ENCODE data around the gene TMEM220. TPM values are rescaled to one million over a fixed set of nuclear protein-coding genes. Genes with fewer than 3 reads are reported as not detected.
A peak's percentile ranks its signal among the peaks of the same experiment; 100 is the strongest.

The TMEM220 gene
- total and polyA plus RNA-seq, 2 of the 4 experiments (the other 2 are of a cell fraction) = 1.1 to 1.9 TPM

DNA sequence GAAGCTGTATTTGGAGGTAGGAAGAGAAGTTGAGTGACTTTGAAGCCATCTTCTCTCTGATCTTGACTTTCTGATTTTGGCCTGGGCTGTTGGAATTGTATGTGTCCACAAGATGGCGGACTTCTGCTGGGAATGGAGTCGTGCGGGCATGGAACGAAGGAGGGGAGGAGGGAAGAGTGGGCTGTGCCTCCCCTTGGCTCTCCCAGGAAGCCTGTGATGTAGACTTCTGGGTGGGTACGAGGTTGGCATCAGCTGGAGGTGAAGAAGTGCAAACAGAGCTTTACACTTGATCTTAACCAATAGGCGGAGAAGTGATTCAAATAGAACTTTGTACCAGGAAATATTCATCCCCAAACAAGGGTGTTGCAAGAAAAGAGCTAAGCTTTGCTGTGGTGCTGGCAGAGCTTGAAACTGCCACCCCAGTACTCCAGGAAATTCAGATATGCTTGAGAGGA lies 7.4 kb upstream of the TMEM220 start:
- no peak overlapping the region for H2BK5ac ChIP-seq (ENCODE audit: low read depth, low read length, poor library complexity, severe bottlenecking)
- ATAC-seq (ENCODE audit: low read depth) = peak; percentile 98
- H3K4me2 ChIP-seq (ENCODE audit: low read depth, low read length) = no peak overlapping the region
- H4K8ac ChIP-seq (ENCODE audit: low read depth in 2 of 2, low read length in 2 of 2) = no peak overlapping the region
- H3K56ac ChIP-seq (ENCODE audit: extremely low read depth, insufficient read depth, low read length) = no peak overlapping the region
- no peak overlapping the region for H3K23ac ChIP-seq (ENCODE audit: low read depth, low read length)
- H4K5ac ChIP-seq (ENCODE audit: low read depth, low read length) = no peak overlapping the region
- no peak overlapping the region for H2BK120ac ChIP-seq (ENCODE audit: low read depth, low read length)
- H3K27me3 ChIP-seq (ENCODE audit: control insufficient read depth, insufficient read depth, low read length) = peaks cover 10% of the 10 kb centered on the region
- H4K91ac ChIP-seq (ENCODE audit: insufficient read depth, low read depth, low read length) = no peak overlapping the region
- CTCF ChIA-PET = interaction anchor here (0.5 to 2.6 kb wide), 7 partner anchors 10 to 110 kb away, joined by 3 to 16 read pairs (median 4); no protein-coding TSS in a partner anchor
- H3K4me3 ChIP-seq (ENCODE audit: insufficient read depth, low read depth, low read length) = no peak overlapping the region
- no peaks in the 10 kb centered on the region for H3K79me1 ChIP-seq (ENCODE audit: low read depth in 1 of 2, low read length in 2 of 2)
- peak; percentile 55 for DNase-seq
- TF ChIP-seq CEBPB (IDR thresholded peaks at IDR 0.05; ENCODE audit: low read depth, low read length) (no peak), MAZ (IDR thresholded peaks at IDR 0.05; ENCODE audit: borderline replicate concordance, low read depth, low read length) (peak; percentile 73; the same call in 1 of the 2 replicates), RAD21 (IDR thresholded peaks at IDR 0.05; ENCODE audit: low read length) (peak; percentile 77), POLR2A (IDR thresholded peaks at IDR 0.05; ENCODE audit: low read depth, low read length) (no peak), MXI1 (IDR thresholded peaks at IDR 0.05; ENCODE audit: borderline replicate concordance, low read depth, low read length) (no peak), SMC3 (IDR thresholded peaks at IDR 0.05; ENCODE audit: low read depth, low read length) (peak; percentile 64), BHLHE40 (IDR thresholded peaks at IDR 0.05; ENCODE audit: low read depth, low read length) (no peak), CHD1 (IDR thresholded peaks at IDR 0.05; ENCODE audit: low read depth, low read length) (no peak)
- TF ChIP-seq, protein P1, sequence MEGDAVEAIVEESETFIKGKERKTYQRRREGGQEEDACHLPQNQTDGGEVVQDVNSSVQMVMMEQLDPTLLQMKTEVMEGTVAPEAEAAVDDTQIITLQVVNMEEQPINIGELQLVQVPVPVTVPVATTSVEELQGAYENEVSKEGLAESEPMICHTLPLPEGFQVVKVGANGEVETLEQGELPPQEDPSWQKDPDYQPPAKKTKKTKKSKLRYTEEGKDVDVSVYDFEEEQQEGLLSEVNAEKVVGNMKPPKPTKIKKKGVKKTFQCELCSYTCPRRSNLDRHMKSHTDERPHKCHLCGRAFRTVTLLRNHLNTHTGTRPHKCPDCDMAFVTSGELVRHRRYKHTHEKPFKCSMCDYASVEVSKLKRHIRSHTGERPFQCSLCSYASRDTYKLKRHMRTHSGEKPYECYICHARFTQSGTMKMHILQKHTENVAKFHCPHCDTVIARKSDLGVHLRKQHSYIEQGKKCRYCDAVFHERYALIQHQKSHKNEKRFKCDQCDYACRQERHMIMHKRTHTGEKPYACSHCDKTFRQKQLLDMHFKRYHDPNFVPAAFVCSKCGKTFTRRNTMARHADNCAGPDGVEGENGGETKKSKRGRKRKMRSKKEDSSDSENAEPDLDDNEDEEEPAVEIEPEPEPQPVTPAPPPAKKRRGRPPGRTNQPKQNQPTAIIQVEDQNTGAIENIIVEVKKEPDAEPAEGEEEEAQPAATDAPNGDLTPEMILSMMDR (conservative IDR thresholded peaks at IDR 0.05; ENCODE audit: low read depth, low read length) = peak; percentile 80
- TF ChIP-seq, protein P2, sequence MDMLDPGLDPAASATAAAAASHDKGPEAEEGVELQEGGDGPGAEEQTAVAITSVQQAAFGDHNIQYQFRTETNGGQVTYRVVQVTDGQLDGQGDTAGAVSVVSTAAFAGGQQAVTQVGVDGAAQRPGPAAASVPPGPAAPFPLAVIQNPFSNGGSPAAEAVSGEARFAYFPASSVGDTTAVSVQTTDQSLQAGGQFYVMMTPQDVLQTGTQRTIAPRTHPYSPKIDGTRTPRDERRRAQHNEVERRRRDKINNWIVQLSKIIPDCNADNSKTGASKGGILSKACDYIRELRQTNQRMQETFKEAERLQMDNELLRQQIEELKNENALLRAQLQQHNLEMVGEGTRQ (IDR thresholded peaks at IDR 0.05; ENCODE audit: low read depth, low read length) = no peak
- no peaks in the 10 kb centered on the region for H3K9me1 ChIP-seq (ENCODE audit: insufficient read depth, low read length)
- H2BK15ac ChIP-seq (ENCODE audit: low read depth, low read length) = no peak overlapping the region
- POLR2A ChIA-PET (ENCODE audit: unreplicated experiment) = no interaction called here
- H3K27ac ChIP-seq (ENCODE audit: insufficient read depth, low read length) = no peak overlapping the region
- no peaks in the 10 kb centered on the region for H3K4me1 ChIP-seq (ENCODE audit: control insufficient read depth, insufficient read depth, low read length)
- H3K4ac ChIP-seq (ENCODE audit: low read depth, low read length) = no peak overlapping the region
- no peak overlapping the region for H2AK9ac ChIP-seq (replicated peaks; ENCODE audit: low read depth, low read length, poor library complexity)
- no peaks in the 10 kb centered on the region for H4K20me1 ChIP-seq (ENCODE audit: insufficient read depth, low read length)
- BruUV-seq (replicated peaks) = no TSS peak
- no peak overlapping the region for H2BK20ac ChIP-seq (ENCODE audit: low read depth, low read length)
- peak overlapping the region; percentile 48 for H2AFZ ChIP-seq (replicated peaks; ENCODE audit: low read length, poor library complexity)
- dilution Hi-C loops (cut with HindIII; ENCODE audit: low sequenced_read_pairs, unreplicated experiment) = no loop called here
- H3K18ac ChIP-seq (ENCODE audit: low read depth, low read length) = no peak overlapping the region
- in situ Hi-C loops (cut with MboI; ENCODE audit: low sequenced_read_pairs) = loop anchor here (5.0 to 10.0 kb wide), 3 partner anchors 92 to 1258 kb away; partner anchors contain the start of gene ZNF18
- H3K14ac ChIP-seq (replicated peaks; ENCODE audit: low read depth, low read length) = no peak overlapping the region
- intact Hi-C loops (cut with micrococcal nuclease) = loop anchor here (1.0 to 2.0 kb wide), 2 partner anchors 90 to 108 kb away; no protein-coding TSS in a partner anchor
- H3K36me3 ChIP-seq (ENCODE audit: control insufficient read depth, insufficient read depth, low read length) = no peaks in the 10 kb centered on the region
- WGBS, 2 experiments (ENCODE audit: extremely low coverage in 2 of 2, insufficient read length in 1 of 2) = no CpG with 5 or more reads among the region's 6 CpGs
- H3K9me3 ChIP-seq (ENCODE audit: control insufficient read depth, insufficient read depth, low read length) = no peaks in the 10 kb centered on the region
- H2AK5ac ChIP-seq (ENCODE audit: low read depth, low read length) = no peak overlapping the region
- H3K9ac ChIP-seq (ENCODE audit: low read depth, low read length) = no peak overlapping the region

Data from IMR-90 (cell line).